IPS-18c (cell line): ENCODE results near the gene ACSM6.

Experiments used
- H3K4me3 ChIP-seq: 2 replicates; pipeline ENCODE4 v1.7.0; 2013; ENCODE audit warnings: low read depth, mild to moderate bottlenecking, low read length, moderate library complexity; ENCODE audit not compliant: insufficient read depth
- H3K9me3 ChIP-seq: one replicate; pipeline ENCODE4 v1.6.1; 2013; ENCODE audit warnings: mild to moderate bottlenecking, low read length, moderate library complexity; ENCODE audit not compliant: control insufficient read depth, insufficient read depth

The ACSM6 gene

DNA sequence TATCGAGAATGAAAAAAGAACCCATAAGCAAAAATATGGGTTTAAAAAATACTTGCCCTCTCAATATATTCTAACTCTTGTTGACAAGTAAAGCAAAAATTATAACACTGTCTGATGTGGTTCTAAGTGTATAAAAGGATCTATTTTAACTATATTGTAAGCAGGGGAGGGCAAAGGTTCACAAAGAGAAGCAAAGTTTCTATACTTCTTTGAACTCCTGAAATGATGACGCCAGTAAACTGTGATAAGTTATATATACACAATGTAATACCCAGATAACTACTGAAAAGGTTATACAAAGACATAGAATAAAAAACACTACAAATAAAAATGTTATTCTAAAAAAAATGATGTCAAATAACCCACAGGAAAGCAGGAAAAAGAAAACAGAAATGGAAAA is 59.6 kb downstream of the ACSM6 start:
- no peaks in the 10 kb centered on the region for H3K9me3 ChIP-seq
- H3K4me3 ChIP-seq, result no peak overlapping the region

DNA sequence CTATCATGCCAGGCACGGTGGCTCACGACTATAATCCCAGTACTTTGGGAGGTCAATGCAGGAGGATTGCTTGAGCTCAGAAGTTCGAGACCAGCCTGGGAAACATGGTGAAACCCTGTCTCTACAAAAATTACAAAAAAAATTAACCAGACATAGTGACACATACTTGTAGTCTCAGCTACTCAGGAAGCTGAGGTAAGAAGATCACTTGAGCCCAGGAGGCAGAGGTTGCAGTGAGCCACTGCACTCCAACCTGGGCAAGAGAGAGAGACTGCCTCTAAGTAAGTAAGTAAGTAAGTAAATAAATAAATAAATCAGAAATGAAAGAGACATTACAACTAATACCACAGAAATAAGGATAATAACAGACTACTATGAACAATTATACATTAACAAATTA is 60.6 kb downstream of the ACSM6 start:
- Histone ChIP-seq H3K4me3 (no peak overlapping the region), H3K9me3 (peaks cover 2% of the 10 kb centered on the region)

DNA sequence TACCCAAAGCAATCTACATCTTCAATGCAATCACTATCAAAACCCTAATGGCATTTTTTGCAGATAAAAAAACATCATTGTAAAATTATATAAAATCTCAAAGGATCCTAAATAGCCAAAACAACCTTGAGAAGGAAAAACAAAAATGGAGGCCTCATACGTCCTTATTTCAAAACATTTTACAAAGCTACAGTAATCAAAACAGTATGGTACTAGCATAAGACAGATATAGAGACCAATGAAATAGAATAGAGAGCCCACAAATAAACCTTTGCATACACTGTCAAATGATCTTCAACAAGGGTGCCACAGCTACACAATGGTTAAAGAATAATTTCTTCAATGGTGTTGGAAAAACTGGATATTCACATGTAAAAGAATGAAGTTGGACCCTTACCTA is 62.2 kb downstream of the ACSM6 start:
- Histone ChIP-seq H3K9me3 (peaks cover 2% of the 10 kb centered on the region), H3K4me3 (no peak overlapping the region)

DNA sequence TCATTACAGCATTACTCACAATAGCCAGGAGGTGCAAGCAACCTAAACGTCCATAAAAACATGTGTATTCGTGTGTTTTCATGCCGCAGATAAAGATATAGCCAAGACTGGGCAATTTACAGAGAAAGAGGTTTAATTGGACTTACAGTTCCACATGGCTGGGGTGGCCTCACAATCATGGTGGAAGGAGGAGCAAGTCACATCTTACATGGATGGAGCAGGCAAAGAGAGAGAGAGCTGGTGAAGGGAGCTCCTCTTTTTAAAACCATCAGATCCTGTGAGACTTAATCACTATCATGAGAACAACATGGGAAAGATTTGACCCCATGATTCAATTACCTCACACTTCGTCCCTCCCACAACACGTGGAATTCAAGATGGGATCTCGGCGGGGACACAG is 63.8 kb downstream of the ACSM6 start:
- H3K9me3 ChIP-seq, result peaks cover 2% of the 10 kb centered on the region
- H3K4me3 ChIP-seq, result no peak overlapping the region

DNA sequence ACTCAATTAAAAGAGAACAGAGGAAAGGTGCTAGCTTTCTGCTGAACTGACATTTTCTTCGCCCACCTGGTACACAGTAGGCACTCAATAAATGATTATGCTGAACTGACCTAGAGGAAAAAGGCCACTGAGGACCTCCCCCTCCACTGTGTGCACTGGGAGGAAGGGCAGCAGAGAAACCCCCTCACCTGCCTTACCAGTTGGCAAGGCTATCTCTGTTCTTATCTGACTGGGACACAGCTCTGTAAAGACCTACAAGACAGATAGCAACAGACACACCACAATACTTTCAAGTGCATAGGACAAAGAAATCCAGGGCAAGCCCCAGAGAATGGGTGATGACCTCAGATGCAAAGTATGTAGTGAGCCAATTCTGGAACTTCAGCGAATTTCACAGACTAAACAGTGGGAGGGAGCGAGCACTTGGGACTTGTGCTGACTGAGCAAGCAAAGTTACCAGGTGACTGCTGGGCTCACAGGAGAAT is 66.4 kb downstream of the ACSM6 start:
- Histone ChIP-seq H3K4me3 (no peak overlapping the region), H3K9me3 (peaks cover 2% of the 10 kb centered on the region)

DNA sequence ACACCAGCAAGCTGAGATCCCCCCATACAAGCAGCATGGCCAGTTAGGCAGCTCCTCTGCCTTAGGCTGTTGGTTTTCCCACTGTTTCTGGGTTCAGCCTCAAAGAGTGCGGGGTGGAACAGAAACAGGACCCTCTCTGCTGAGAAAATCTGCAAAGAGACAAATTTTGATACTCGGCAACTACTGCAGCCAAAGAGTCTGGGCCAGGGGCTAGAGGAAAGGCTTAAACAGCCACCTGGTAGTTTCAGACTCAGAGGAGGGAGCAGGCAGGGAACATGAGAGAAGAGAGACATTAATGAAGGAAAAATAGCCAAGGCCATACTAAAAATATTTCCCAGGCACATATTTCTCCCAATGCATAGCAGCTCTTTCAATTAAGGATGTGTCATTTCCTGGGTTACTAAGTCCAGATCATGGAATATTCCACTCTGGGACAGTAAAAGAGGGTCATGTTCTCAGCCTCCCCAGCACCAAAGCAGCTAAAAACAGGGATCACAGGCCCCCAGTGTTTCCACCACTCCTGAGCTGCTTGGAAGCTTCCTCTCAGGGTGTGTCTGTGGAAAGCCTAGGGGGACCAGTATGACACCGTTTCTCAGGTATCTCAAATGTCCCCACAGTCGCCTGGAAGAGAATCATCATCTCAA is 67.0 kb downstream of the ACSM6 start:
- H3K4me3 ChIP-seq, result no peak overlapping the region

DNA sequence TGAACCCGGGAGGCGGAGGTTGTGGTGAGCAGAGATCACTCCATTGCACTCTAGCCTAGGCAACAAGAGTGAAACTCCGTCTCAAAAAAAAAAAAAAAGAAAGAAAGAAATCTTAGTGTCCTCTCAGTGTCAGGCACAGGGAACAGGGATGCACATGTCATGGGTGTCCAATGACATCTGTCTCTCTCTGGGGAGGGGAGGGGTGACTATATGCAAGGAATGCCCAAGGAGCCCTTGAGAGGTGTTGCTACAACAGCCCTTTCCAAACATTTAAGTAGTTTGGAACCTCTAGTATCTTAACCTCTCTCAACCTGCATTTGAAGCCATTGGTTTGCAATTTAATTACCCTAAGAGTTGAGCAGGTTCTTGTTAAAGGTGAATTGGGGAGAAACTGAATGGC is 67.9 kb downstream of the ACSM6 start:
- H3K9me3 ChIP-seq, result peaks cover 2% of the 10 kb centered on the region

More for the DNA sequence above, 67.0 kb downstream of the ACSM6 start:
- peaks cover 2% of the 10 kb centered on the region for H3K9me3 ChIP-seq

DNA sequence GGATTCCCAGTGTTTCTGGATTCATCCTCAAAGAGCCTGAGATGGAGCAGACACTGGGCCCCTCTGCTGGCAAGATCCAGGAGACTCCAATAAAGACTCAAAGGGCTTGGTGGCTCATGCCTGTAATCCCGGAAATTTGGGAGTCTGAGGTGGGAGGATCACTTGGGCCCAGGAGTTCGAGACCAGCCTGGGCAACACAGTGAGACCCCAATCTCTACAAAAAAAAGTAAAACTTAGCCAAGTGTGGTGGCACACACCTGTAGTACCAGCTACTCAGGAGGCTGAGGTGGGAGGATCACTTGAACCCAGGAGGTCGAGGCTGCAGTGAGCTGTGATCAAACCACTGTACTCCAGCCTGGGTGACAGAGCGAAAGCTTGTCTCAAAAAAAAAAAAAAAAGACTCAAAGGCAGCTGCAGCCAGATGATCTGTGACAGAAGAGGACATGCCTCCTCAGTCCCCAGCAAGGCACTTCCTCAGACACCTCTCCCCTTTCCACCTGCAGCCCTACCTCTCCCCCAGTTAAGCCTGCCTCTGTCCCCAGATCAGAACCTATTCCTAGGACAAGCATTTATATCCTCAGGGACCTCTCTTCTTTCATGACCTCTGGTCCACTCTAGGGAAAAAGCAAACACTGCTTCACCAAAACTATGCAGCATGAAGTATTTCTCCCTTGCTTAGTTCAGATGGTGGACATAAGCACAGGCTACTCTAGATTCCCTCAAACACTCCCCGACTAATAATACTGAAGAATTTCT is 68.9 kb downstream of the ACSM6 start:
- no peak overlapping the region for H3K4me3 ChIP-seq
- H3K9me3 ChIP-seq, result peaks cover 2% of the 10 kb centered on the region

More for the DNA sequence above, 67.9 kb downstream of the ACSM6 start:
- H3K4me3 ChIP-seq, result no peak overlapping the region

DNA sequence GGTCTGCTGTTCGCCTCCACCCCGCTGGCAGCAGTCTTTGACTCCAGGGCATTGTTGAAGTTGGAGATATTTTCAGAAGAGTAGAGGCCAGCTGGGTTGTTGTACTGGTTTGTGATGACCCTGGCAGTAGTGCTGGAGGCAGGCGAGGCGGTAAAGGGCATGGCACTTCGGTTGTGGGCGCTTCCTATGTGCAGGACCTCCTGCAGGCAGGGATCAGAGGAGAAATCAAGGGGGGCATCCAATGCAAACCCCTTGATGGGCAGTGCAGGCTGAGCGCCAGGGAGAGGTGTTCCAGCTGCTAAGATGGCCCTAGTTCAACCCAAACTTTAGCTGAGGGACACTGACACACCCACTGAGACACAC is 69.8 kb downstream of the ACSM6 start:
- no peak overlapping the region for H3K4me3 ChIP-seq
- peaks cover 2% of the 10 kb centered on the region for H3K9me3 ChIP-seq

DNA sequence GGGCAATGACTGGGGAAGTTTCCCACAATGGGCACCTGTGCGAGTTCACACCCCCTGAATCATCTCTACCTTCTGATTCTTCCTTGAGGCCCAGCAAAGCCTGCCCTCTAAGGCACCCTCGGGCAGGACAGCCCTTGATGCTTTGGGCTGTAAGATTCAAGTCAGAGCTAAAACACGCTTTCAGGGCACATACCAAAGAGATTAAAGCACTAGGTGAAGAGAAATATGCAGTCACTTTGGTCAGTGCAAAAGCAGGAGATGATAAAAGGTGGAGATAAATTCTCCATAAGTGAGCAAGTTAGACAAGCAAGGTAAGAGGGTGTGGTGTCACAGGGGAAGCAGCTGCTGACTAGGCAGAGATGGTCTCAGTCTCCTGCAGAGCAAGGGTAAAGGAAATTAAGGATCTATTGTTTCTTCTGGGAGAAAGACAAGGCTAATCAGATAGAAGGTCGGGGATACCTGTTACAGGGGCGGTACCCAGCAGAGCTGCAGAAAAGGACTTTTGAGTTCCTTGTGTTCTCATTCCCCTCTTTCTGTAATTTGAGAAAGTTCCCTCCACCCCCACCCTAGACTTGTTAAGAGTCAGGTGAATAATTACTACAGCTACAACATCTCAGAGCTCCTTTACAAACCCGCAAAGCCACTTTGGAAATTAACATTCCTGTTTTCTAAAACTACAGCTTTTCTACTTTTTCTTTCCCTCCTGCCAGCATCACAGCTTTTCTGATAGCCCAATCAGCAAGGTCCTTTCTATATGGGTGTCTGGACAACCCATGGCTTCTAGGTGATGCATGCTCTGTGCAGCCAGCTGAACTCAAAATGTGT is 70.4 kb downstream of the ACSM6 start:
- Histone ChIP-seq H3K9me3 (peaks cover 1% of the 10 kb centered on the region), H3K4me3 (no peak overlapping the region)

DNA sequence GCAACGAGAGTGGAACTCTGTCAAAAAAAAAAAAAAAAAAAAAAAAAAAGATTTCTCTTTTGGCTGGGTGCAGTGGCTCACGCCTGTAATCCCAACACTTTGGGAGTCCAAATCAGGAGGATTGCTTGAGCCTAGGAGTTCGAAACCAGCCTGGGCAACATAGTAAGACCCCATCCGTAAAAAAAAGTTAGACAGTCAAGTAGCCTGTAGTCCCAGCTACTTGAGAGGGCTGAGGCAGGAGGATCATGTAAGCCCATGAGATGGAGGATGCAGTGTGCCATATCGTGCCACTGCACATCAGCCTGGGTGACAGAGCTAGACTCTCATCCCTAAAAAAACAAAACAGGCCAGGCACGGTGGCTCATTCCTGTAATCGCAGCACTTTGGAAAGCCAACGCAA is 71.5 kb downstream of the ACSM6 start:
- Histone ChIP-seq H3K4me3 (no peak overlapping the region), H3K9me3 (no peaks in the 10 kb centered on the region)

DNA sequence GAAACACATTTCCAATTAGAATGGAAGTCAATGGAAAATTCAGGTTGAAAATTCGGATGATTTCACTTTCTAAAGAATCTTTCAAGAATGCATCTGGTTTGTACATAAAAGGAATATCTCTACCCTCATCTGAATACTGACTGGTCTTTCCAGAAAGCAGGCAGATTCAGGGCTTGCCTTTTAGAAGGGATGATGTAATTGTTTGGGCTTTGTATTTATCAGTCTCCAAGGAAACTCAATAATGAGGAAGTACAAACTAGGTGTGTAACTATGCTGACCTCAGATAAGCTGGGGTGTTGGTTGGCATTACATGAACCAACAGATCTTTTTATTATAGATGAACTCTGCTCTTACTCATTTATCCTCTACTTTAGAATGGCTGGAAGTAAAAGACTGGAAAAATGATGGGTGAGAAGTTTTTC is 72.6 kb downstream of the ACSM6 start:
- Histone ChIP-seq H3K9me3 (no peaks in the 10 kb centered on the region), H3K4me3 (no peak overlapping the region)

DNA sequence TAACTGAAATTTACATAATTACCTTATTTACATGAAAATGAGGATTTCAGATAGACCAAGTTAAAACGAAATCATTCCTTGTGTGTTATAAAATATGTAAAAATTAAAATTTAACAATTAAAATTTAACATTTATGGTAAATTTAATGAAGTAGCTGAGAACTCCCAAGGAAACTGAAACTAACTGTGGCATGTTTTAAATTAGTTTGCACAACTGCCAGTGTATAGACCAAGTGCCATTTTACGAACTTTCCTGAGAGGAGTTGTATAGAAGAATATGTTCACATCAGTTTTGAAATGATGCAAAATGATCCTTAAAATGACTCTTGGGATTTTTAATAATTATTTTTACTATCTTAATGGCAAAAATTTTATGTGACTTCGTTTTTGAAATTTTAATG is 73.2 kb downstream of the ACSM6 start:
- no peaks in the 10 kb centered on the region for H3K9me3 ChIP-seq
- H3K4me3 ChIP-seq, result no peak overlapping the region

DNA sequence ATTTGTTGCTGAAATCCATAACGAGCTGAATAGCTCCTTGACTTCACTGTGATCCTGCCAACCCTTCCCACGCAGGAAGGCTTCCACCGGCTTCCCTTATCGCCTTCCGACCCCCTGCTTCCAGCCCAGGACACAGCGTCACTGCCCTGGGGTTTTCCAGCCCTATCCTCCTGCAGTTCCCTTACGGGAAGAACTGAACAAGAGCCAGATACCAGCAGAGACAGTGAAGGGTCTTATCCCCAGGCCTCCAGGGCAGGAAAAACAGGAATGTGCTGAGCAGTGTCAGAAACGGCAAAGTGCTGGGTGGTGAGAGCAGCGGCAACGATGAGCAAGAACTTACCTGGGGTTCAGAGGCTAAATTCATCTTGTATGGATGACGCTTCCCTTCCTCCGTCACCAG is 74.4 kb downstream of the ACSM6 start:
- Histone ChIP-seq H3K9me3 (no peaks in the 10 kb centered on the region), H3K4me3 (no peak overlapping the region)

DNA sequence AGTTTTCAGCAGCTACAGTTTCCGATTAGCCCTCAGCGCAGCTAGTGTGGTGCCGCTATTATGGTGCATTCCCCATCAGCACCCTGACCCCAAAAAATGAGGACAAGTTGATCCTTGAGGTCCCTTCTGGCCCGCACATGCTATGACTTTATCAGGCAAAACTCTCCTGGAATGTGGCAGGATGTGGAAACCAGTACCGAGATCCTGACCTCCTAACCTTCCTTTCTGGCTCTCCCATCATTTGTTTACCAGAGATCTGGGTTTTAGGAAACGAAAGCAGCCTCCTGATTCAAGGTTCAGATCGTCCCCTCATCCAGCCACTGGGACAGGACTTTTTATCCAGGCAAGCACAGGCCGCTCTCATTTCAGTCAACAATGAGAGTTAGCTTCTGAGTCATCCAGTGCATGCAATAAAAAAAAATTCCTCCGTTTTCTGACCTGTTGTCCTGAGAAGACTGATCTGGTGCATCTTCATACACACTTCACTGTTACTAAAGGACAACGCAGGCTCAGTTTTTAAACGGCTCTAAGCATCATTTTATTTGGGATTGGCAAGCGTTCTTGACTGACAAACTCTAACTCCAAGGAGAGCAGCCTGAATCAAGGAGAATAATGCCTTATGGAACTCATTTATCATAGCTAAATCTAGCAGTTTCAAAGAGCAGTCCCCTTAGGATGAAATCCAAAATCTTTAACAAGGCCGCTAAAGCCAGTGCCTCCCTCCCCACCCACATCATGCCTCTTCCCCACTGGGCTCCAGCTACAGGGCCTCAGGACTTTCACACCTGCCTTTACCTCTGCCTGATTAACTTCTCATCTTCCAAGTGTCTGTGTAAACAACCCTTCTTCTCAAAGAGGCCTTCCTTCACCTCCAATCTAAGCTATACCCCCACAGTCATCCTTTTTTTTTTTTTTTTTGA is 79.6 kb downstream of the ACSM6 start:
- Histone ChIP-seq H3K4me3 (no peak overlapping the region), H3K9me3 (no peaks in the 10 kb centered on the region)

DNA sequence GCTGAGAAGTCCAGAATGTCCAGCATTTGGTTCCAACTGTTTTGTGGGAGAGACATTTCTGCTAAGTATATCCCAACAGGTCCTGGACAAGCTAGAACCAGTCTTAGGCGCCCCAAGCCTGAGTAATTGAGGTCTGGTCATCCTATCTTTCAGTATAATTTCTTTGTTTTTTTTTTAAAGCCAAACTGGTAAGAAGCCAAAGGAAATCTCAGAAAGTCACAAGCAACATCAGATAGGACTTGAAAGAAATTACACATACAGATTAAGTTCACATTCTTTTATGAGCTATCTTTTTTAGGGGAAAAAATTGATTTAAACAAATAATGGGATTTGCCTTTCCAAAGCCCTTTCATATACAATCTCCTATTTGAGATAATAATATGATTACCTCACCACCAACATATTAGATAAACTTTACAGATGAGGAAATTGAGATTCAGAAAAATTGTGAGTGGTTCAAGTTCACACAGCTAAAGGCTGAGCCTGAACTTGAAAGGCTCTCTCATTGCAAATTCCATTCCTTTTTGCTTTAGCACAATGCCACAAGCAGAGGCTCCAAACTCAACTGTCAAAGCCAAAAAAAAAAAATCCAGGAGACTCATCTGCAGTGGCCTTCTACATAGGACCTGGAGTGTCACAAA is 81.8 kb downstream of the ACSM6 start:
- Histone ChIP-seq H3K9me3 (no peaks in the 10 kb centered on the region), H3K4me3 (no peak overlapping the region)
